Activated naive CD4-positive, alpha-beta T cell treated with anti-CD3 and anti-CD28 coated beads, Interleukin-2, amount 50 U/mL, for 72 hours (primary cell): ENCODE results near the gene ARAP3. TPM values are rescaled to one million over a fixed set of nuclear protein-coding genes. Genes with fewer than 3 reads are reported as not detected.
A peak's percentile ranks its signal among the peaks of the same experiment; 100 is the strongest.

Experiments used
- ATAC-seq, 2 donors: fragments of 150-1000 bp; cut with Tn5 transposase; 2 replicates each; pipeline ENCODE4 v1.10.0; 2021; ENCODE audit warnings: mild to moderate bottlenecking in 2 of 2, moderate library complexity in 2 of 2
- DNase-seq, 2 donors: peaks; one replicate each; pipeline ENCODE4 v3.0.0; 2021 to 2022; ENCODE audit warnings: low spot score in 2 of 2
- H3K27ac Mint-ChIP-seq, 2 donors: one replicate each; pipeline ENCODE4 v1.8.0; 2022; ENCODE audit warnings: mild to moderate bottlenecking in 2 of 2, mixed read lengths in 2 of 2
- H3K36me3 Mint-ChIP-seq, 2 donors: one replicate each; pipeline ENCODE4 v1.8.0; 2022; ENCODE audit warnings: mixed read lengths in 2 of 2
- H3K9me3 Mint-ChIP-seq, 2 donors: one replicate each; pipeline ENCODE4 v1.8.0; 2022; ENCODE audit warnings: mixed read lengths in 2 of 2
- total RNA-seq, 2 donors: library from RNA; stranded (reverse); gene quantifications; one replicate each; pipeline ENCODE4 v1.2.3, GENCODE V29; 2022

The ARAP3 gene
- total RNA-seq, 2 donors from 2014 or later: 2.7 to 8.3 TPM

- no peaks in the 10 kb centered on the region for H3K9me3 Mint-ChIP-seq
- DNase-seq (no peak), ATAC-seq (no peak)
- no peaks in the 10 kb centered on the region for H3K36me3 Mint-ChIP-seq
- no peak overlapping the region for H3K27ac Mint-ChIP-seq
Measured at GRCh38 chr5:141657404-141657803, 24.6 kb downstream of the ARAP3 start.

- ATAC-seq (no peak), DNase-seq (no peak)
- Mint-ChIP-seq H3K27ac (peak overlapping the region in 1 of 2 donors; percentile 10), H3K9me3 (no peaks in the 10 kb centered on the region), H3K36me3 (no peaks in the 10 kb centered on the region)
Measured at GRCh38 chr5:141656396-141656795, 25.6 kb downstream of the ARAP3 start.

GRCh38 chr5:141655020-141655419 lies 27.0 kb downstream of the ARAP3 start:
- no peaks in the 10 kb centered on the region for H3K36me3 Mint-ChIP-seq
- H3K9me3 Mint-ChIP-seq: no peaks in the 10 kb centered on the region
- no peak for ATAC-seq
- DNase-seq: no peak
- no peak overlapping the region for H3K27ac Mint-ChIP-seq

GRCh38 chr5:141654298-141654697 lies 27.7 kb downstream of the ARAP3 start:
- no peaks in the 10 kb centered on the region for H3K36me3 Mint-ChIP-seq

DNA sequence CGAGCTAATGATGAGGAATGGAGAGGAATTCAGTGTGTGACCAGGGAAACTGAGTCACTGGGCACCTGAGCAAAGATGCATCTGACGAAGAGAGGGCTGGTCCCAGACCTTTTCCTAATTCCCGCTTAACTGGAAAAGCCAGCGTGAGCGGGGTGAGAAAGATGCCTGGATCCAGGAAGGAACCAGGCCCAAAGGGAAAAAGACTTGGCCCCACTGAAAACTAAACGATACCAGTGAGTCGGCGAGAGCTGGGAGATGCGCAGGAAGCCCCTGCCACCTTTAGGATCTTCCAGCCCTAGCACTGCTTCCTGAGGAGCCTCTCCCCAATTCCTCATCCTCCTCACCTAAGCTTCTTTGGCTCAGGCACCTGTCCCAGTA lies 30.3 kb downstream of the ARAP3 start:
- peak overlapping the region; percentile 20 to 87 for H3K27ac Mint-ChIP-seq
- no peaks in the 10 kb centered on the region for H3K36me3 Mint-ChIP-seq
- ATAC-seq (no peak), DNase-seq (no peak)
- H3K9me3 Mint-ChIP-seq: no peaks in the 10 kb centered on the region

More at GRCh38 chr5:141654298-141654697, 27.7 kb downstream of the ARAP3 start:
- Mint-ChIP-seq H3K27ac (no peak overlapping the region), H3K9me3 (no peaks in the 10 kb centered on the region)
- ATAC-seq: no peak
- no peak for DNase-seq

- peak; percentile 95 to 96 for ATAC-seq
- Mint-ChIP-seq H3K27ac (peak within 1 kb of the TSS; percentile 87 to 98), H3K36me3 (no peaks in the 10 kb centered on the region), H3K9me3 (no peaks in the 10 kb centered on the region)
- peak; percentile 81 to 84 for DNase-seq
Measured at GRCh38 chr5:141650851-141651727, 30.9 kb downstream of the ARAP3 start, which contains the start of gene FCHSD1. Gene FCHSD1, minus strand, starts transcription at chr5:141651418. Its CDS starts 50 bp downstream, at chr5:141651368.

DNA sequence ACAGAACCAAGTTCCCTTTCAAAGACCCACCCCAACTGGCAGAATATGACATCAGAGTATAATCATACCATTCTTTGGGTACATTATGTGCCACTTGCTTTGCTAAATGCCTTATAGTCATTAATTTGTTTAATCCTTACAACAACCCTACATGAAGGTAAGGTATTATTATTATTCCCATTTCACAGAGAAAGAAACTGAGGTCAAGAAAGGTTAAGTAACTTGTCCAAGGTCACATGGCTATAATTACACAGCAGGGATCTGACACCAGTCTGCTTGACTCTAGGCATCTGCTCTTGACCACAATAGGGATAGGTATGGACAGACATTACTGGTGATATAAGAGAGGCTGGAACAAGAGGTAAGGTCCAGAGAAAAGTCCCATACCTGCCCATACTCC lies 32.1 kb downstream of the ARAP3 start:
- no peaks in the 10 kb centered on the region for H3K9me3 Mint-ChIP-seq
- no peak for DNase-seq
- no peak for ATAC-seq
- H3K36me3 Mint-ChIP-seq: no peaks in the 10 kb centered on the region
- peak overlapping the region in 1 of 2 donors; percentile 57 for H3K27ac Mint-ChIP-seq

DNA sequence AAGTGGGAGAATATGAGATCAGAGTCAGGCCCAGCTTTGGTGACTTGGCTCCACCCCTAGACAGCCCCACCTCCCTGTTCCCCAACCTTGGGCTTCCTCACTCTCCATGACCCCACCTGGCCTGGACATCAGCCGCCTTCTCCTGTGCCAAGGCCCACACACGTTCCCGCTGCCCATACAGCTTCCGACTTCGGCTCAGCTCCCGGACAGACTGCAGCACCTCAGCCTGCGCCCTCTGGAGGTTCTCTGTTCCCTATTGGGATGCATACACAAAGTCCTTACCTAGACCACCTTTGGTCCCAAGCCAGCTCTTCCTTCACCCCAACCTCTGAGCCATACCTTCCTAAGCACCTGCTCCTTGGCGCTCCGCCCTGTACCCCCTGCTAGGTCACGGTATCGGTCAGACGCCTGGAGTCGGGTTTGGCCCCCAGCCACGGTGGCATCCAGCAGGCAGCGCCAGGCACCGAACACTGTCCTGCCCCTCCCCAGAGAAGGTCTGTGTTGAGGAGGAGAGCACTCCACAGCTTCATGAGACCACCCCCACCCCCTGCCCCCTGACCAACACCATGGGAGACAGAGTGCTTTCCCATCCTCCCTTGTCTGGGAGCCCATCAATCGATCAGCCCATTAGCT lies 32.9 kb downstream of the ARAP3 start:
- H3K36me3 Mint-ChIP-seq: no peaks in the 10 kb centered on the region
- no peak overlapping the region for H3K27ac Mint-ChIP-seq
- H3K9me3 Mint-ChIP-seq: no peaks in the 10 kb centered on the region
- no peak for DNase-seq
- no peak for ATAC-seq

GRCh38 chr5:141647851-141648250 lies 34.2 kb downstream of the ARAP3 start:
- no peak for DNase-seq
- H3K27ac Mint-ChIP-seq: no peak overlapping the region
- no peaks in the 10 kb centered on the region for H3K9me3 Mint-ChIP-seq
- H3K36me3 Mint-ChIP-seq: no peaks in the 10 kb centered on the region
- no peak for ATAC-seq

GRCh38 chr5:141647242-141647641 lies 34.8 kb downstream of the ARAP3 start:
- Mint-ChIP-seq H3K36me3 (no peaks in the 10 kb centered on the region), H3K9me3 (no peaks in the 10 kb centered on the region), H3K27ac (no peak overlapping the region)
- ATAC-seq (no peak), DNase-seq (no peak)

GRCh38 chr5:141646026-141646425 lies 36.0 kb downstream of the ARAP3 start:
- ATAC-seq (no peak), DNase-seq (no peak)
- Mint-ChIP-seq H3K27ac (no peak overlapping the region), H3K9me3 (no peaks in the 10 kb centered on the region), H3K36me3 (peaks cover 0 to 3% of the 10 kb centered on the region in 2 donors)

GRCh38 chr5:141641634-141642267 lies 40.3 kb downstream of the ARAP3 start:
- Mint-ChIP-seq H3K36me3 (peaks cover 7 to 16% of the 10 kb centered on the region in 2 donors), H3K9me3 (no peaks in the 10 kb centered on the region), H3K27ac (peak overlapping the region; percentile 24 to 73)
- DNase-seq (no peak), ATAC-seq (peak in 1 of 2 donors; percentile 69)

DNA sequence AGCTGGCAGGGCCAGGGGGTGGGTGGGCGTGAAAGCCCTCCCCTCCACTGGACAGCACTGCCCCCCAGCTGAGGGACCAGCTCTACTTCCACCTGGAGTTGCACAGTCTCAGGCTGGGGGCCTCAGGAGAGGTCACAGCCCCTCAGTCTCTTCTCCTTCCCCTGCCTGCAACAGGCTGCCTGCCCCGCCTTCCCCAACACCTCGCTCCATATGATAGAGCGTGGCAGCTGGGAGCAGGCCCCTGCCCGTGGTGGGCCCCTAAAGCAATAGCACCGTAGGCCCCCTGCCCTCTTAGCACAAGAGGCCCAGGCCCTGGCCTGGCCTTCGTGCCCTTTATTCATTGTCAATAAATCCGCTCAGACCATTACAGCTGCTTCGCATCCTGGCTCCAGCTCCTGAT lies 41.3 kb downstream of the ARAP3 start:
- ATAC-seq (no peak), DNase-seq (no peak)
- no peaks in the 10 kb centered on the region for H3K9me3 Mint-ChIP-seq
- H3K27ac Mint-ChIP-seq: peak overlapping the region; percentile 24 to 89
- peaks cover 13 to 16% of the 10 kb centered on the region in 2 donors for H3K36me3 Mint-ChIP-seq

DNA sequence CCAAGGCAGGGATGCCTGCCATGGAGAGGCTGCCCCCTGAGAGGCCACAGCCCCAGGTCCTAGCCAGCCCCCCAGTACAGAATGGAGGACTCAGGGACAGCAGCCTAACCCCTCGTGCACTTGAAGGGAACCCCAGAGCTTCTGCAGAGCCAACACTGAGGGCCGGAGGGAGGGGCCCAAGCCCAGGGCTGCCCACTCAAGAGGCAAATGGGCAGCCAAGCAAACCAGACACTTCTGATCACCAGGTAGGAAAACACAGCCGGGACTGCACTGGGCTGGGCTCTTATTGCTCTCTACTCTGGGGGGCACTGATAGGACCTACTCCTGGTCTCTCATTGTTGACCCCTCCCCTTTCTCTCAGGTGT lies 42.0 kb downstream of the ARAP3 start:
- Mint-ChIP-seq H3K27ac (no peak overlapping the region), H3K36me3 (peaks cover 13 to 16% of the 10 kb centered on the region in 2 donors), H3K9me3 (no peaks in the 10 kb centered on the region)
- DNase-seq (no peak), ATAC-seq (no peak)

- Mint-ChIP-seq H3K36me3 (peaks cover 13 to 16% of the 10 kb centered on the region in 2 donors), H3K27ac (no peak overlapping the region)
- no peak for DNase-seq
Measured at GRCh38 chr5:141639357-141640050, 42.5 kb downstream of the ARAP3 start.

DNA sequence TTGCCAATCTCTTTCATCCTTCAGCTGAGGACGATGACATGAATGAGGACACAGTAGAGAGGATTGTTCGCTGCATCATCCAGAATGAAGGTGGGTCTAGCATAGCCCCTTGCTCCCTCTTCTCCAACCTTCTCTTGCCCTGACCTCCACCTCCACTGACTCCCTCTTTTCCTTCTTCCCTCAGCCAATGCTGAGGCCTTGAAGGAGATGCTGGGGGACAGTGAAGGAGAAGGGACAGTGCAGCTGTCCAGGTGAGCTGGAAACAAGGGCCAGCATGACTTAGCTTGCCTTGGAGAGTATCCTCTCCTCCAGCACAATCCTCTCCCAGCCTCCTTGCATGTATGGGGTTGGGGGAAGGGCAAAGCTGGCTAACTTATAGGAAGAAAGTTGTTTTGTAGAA lies 43.3 kb downstream of the ARAP3 start:
- peak overlapping the region in 1 of 2 donors; percentile 80 for H3K27ac Mint-ChIP-seq
- H3K9me3 Mint-ChIP-seq: no peaks in the 10 kb centered on the region
- no peak for DNase-seq
- ATAC-seq: no peak
- peaks cover 16 to 19% of the 10 kb centered on the region in 2 donors for H3K36me3 Mint-ChIP-seq

More at GRCh38 chr5:141639357-141640050, 42.5 kb downstream of the ARAP3 start:
- H3K9me3 Mint-ChIP-seq: no peaks in the 10 kb centered on the region
- ATAC-seq: no peak
